Suprapubic skin (tissue), 4 donors: ENCODE data around the gene CYB5D1. TPM values are rescaled to one million over a fixed set of nuclear protein-coding genes. Genes with fewer than 3 reads are reported as not detected.

Source experiments
- DNase-seq, 2 donors: peaks; one replicate each; pipeline ENCODE4 v3.0.0-alpha.2; 2019; ENCODE audit warnings: low spot score in 2 of 2
- H3K27ac ChIP-seq: fragments of 200-600 bp; sonication (generic); one replicate; pipeline ENCODE4 v1.5.1; 2019
- H3K27me3 ChIP-seq: fragments of 200-600 bp; sonication (generic); one replicate; pipeline ENCODE4 v1.5.1; 2019
- H3K36me3 ChIP-seq: fragments of 200-600 bp; sonication (generic); one replicate; pipeline ENCODE4 v1.5.1; 2019
- H3K4me1 ChIP-seq: fragments of 200-600 bp; sonication (generic); one replicate; pipeline ENCODE4 v1.5.1; 2019
- H3K4me3 ChIP-seq: fragments of 200-600 bp; sonication (generic); one replicate; pipeline ENCODE4 v1.5.1; 2019; ENCODE audit warnings: mild to moderate bottlenecking
- H3K9me3 ChIP-seq: fragments of 200-600 bp; sonication (generic); one replicate; pipeline ENCODE4 v1.5.1; 2019
- EP300 ChIP-seq: sonication (generic); formaldehyde crosslinking; IDR thresholded peaks from one replicate; pipeline ENCODE4 v1.6.1; 2017; ENCODE audit warnings: antibody characterized with exemption
- POLR2A ChIP-seq, 2 donors: fragments of 450-650 bp; IDR thresholded peaks; one replicate each; pipeline ENCODE4 v1.6.1; 2017; ENCODE audit warnings: antibody characterized with exemption in 2 of 2, mild to moderate bottlenecking in 2 of 2, moderate library complexity in 2 of 2
- POLR2AphosphoS5 ChIP-seq, 3 donors: sonication (generic); formaldehyde crosslinking; IDR thresholded peaks; one replicate each; pipeline ENCODE4 v1.6.1; 2017; ENCODE audit warnings: antibody characterized with exemption in 3 of 3
- WGBS: methylation state at CpG from one replicate; pipeline ENCODE4 v1.1.5; 2018; 5-methylcytosine and 5-hydroxymethylcytosine counted together
- total RNA-seq, 4 donors: library from RNA; depleted of rRNA; stranded (reverse); fragments of >200 nt; gene quantifications; one replicate each; pipeline ENCODE4 v1.1.0, GENCODE V29; 2016
- TF ChIP-seq, protein P1 (sequence below), 2 donors: fragments of 200-600 bp in 1 of 2; fragments of 450-650 bp in 1 of 2; sonication (generic) in 1 of 2; IDR thresholded peaks; one replicate each; pipeline ENCODE4 v1.5.1; 2016 to 2019; ENCODE audit warnings: antibody characterized with exemption in 2 of 2, mild to moderate bottlenecking in 1 of 2, moderate library complexity in 1 of 2

The CYB5D1 gene
- total RNA-seq, 4 donors from 2014 or later, result 7.1 to 10.8 (median 9.8) TPM

DNA sequence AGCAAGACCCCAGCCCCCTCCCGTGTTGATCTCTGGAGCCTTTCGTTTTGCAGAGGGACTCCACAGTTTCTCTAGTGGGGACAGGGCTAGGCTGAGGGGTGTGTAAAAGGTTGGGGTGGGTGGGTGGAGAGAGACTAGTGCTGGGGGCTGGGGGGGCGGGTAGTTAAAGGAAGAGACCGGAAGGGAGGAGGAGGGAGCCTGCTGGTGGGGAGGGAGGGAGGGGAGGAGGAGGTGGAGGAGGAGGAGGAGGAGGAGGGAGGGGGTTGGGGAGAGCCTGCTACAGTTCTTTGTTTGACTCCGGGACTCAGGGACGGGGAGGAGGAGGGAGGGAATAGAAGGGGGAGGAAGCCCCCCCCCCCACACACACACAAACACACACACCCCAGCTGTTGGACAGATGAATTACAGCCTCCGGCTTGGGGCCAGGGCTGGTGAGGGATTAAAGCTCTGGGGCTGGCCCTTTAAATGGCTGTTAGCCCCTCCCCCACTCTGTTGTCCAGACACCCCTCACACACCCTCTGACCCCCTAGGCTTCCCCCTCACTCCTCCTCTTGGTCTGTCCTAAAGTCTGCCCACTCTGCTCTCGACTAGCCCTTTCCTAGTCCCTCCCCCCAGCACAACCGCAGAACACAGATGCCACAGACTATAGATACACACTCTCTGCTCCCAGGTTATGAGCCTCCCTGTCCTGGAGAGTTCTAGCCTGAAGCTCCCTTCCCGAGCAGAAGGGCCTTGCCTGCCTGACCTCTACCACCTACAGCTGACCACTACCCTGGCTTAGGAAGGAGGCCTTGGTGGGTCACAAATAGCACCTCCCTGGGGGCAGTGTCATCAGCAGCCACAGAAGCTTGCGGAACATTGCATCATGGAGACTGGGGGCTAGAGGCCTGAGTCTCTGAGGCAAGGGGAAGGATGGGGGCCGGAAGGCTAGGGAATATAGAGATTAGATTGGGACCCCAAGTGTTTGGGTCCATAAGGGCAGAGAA, 19.4 kb upstream of the CYB5D1 start:
- Histone ChIP-seq H3K27ac (peak overlapping the region; percentile 98), H3K9me3 (no peaks in the 10 kb centered on the region), H3K4me1 (peaks cover 71% of the 10 kb centered on the region), H3K27me3 (no peaks in the 10 kb centered on the region), H3K4me3 (peak overlapping the region; percentile 65), H3K36me3 (no peaks in the 10 kb centered on the region)
- TF ChIP-seq EP300 (no peak), POLR2A (IDR thresholded peaks at IDR 0.05) (no peak), POLR2AphosphoS5 (IDR thresholded peaks at IDR 0.05) (no peak)
- TF ChIP-seq, protein P1, sequence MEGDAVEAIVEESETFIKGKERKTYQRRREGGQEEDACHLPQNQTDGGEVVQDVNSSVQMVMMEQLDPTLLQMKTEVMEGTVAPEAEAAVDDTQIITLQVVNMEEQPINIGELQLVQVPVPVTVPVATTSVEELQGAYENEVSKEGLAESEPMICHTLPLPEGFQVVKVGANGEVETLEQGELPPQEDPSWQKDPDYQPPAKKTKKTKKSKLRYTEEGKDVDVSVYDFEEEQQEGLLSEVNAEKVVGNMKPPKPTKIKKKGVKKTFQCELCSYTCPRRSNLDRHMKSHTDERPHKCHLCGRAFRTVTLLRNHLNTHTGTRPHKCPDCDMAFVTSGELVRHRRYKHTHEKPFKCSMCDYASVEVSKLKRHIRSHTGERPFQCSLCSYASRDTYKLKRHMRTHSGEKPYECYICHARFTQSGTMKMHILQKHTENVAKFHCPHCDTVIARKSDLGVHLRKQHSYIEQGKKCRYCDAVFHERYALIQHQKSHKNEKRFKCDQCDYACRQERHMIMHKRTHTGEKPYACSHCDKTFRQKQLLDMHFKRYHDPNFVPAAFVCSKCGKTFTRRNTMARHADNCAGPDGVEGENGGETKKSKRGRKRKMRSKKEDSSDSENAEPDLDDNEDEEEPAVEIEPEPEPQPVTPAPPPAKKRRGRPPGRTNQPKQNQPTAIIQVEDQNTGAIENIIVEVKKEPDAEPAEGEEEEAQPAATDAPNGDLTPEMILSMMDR (IDR thresholded peaks at IDR 0.05), result no peak
- no peak for DNase-seq
- 19% methylated on average over 8 of the region's 12 CpGs for WGBS

DNA sequence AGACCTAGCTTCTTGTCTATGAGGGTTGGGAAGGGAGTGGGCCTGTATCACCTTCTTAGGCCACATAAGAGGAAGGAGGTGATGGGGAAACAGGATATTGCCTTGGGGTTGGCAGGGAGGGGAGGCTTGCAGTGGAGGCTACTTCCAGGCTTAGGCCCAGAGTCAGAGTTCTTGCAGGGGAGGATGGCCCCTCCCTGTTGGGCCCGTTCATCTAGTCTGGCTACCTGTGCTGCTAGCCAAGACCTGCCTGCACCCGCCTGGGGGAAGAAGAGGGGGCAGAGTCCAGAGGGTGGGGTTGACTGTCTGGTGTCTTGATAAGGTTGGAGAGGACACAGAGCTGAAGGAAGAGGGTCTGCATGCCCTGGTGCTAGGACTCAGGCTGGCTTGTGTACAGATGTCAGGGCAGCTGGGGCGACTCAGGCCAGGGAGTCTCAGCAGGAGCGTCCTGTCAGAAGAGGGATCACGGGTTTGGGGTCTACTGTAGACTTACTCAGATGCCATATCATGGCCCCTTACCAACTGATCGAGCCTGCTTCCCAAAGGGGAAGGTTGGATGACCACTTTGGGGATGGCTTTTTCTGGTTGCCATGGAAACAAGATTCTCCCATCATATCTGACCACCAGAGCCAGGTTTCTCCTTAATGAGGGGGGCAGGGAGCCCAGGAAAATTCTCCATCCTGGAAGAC, 18.5 kb upstream of the CYB5D1 start:
- Histone ChIP-seq H3K4me3 (peak overlapping the region; percentile 65), H3K9me3 (no peaks in the 10 kb centered on the region), H3K36me3 (no peaks in the 10 kb centered on the region), H3K4me1 (peaks cover 74% of the 10 kb centered on the region), H3K27ac (peak overlapping the region; percentile 98), H3K27me3 (no peaks in the 10 kb centered on the region)
- DNase-seq, result no peak
- no peak for TF ChIP-seq POLR2AphosphoS5 (IDR thresholded peaks at IDR 0.05)
- TF ChIP-seq, protein P1 (IDR thresholded peaks at IDR 0.05), result no peak
- TF ChIP-seq POLR2A (IDR thresholded peaks at IDR 0.05), result no peak
- no peak for TF ChIP-seq EP300
- 55% methylated on average over 6 of the region's 6 CpGs for WGBS

DNA sequence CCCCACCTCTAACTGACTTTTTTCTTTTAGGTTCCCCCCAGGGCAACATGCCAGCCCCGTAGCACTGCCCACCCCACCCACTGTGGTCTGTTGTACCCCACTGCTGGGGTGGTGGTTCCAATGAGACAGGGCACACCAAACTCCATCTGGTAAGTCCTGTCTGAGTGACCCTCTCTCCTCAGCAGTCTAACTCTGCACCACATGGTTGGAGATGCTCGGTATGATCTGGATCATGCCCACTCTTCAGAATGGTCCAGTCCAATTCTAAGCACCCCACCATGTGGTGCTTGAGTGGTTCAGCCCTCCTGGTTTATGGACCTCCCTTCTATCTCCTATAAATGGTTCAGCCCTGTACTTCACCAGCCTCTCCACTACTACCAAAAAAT, 17.9 kb upstream of the CYB5D1 start:
- H3K9me3 ChIP-seq, result no peaks in the 10 kb centered on the region
- H3K4me3 ChIP-seq, result no peak overlapping the region
- no peaks in the 10 kb centered on the region for H3K36me3 ChIP-seq
- H3K27ac ChIP-seq, result peak overlapping the region; percentile 98
- TF ChIP-seq POLR2A (IDR thresholded peaks at IDR 0.05) (no peak), POLR2AphosphoS5 (IDR thresholded peaks at IDR 0.05) (no peak), EP300 (no peak)
- TF ChIP-seq, protein P1 (IDR thresholded peaks at IDR 0.05), result no peak
- peaks cover 76% of the 10 kb centered on the region for H3K4me1 ChIP-seq
- DNase-seq, result no peak
- 42% methylated on average over 2 of the region's 2 CpGs for WGBS
- H3K27me3 ChIP-seq, result no peaks in the 10 kb centered on the region

DNA sequence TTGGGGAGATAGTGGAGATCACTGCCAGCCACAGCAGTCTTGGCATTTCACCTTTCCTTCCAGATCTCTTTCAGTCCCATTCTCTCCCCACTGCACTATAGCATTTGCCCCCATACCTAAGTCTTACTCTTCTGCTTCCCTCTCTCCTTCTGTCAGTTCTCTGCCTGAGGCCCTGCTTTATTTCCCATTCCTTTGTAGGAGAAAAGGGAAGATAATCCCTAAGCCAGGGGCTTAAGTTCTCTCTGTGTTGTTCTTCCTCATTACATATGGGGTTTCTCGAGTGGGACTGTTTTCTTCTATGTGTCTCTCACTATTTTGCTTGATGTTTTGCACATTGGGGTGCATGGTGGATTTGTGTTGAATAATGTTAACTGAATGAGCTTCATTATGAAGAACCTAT, 17.4 kb upstream of the CYB5D1 start:
- WGBS, result 43% methylated on average over 1 of the region's 1 CpG
- peaks cover 1% of the 10 kb centered on the region for H3K36me3 ChIP-seq
- H3K4me3 ChIP-seq, result no peak overlapping the region
- H3K4me1 ChIP-seq, result peaks cover 81% of the 10 kb centered on the region
- DNase-seq, result no peak
- H3K27me3 ChIP-seq, result no peaks in the 10 kb centered on the region
- H3K27ac ChIP-seq, result peak overlapping the region; percentile 99
- H3K9me3 ChIP-seq, result no peaks in the 10 kb centered on the region
- TF ChIP-seq POLR2AphosphoS5 (IDR thresholded peaks at IDR 0.05) (no peak), EP300 (no peak), POLR2A (IDR thresholded peaks at IDR 0.05) (no peak)
- TF ChIP-seq, protein P1 (IDR thresholded peaks at IDR 0.05), result no peak

DNA sequence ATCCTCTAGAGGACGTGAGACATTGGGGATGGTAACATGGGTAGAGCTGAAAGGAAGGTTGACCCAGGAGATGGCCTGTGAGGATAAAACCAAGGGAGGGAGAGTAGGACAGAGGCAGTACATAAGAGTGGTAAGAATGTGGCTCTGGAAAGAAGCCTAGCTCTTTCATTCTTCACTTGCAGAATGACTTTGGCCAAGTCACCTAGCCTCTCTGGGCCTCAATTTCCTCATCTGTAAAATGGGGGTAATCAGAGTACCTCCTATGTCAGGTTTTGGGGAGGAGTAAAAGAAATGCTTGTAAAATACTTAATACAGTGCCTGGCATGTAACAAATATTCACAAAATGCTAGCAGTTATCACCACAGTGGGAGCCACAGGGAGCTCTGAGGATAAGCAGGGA, 16.9 kb upstream of the CYB5D1 start:
- DNase-seq, result no peak
- TF ChIP-seq POLR2A (IDR thresholded peaks at IDR 0.05), result no peak
- TF ChIP-seq, protein P1 (IDR thresholded peaks at IDR 0.05), result no peak
- TF ChIP-seq EP300, result no peak
- no peak for TF ChIP-seq POLR2AphosphoS5 (IDR thresholded peaks at IDR 0.05)
- 86% methylated on average over 1 of the region's 1 CpG for WGBS
- Histone ChIP-seq H3K36me3 (peaks cover 5% of the 10 kb centered on the region), H3K27ac (peak overlapping the region; percentile 99), H3K4me3 (peak overlapping the region; percentile 76), H3K9me3 (no peaks in the 10 kb centered on the region), H3K4me1 (peaks cover 85% of the 10 kb centered on the region), H3K27me3 (no peaks in the 10 kb centered on the region)
